Measurements from ENCODE around the gene PRSS56. TPM values are rescaled to one million over a fixed set of nuclear protein-coding genes. Genes with fewer than 3 reads are reported as not detected.

PRSS56 gene
- total and polyA plus RNA-seq, 9 donors, result 0.27 to 0.35 TPM; not detected in 7

DNA sequence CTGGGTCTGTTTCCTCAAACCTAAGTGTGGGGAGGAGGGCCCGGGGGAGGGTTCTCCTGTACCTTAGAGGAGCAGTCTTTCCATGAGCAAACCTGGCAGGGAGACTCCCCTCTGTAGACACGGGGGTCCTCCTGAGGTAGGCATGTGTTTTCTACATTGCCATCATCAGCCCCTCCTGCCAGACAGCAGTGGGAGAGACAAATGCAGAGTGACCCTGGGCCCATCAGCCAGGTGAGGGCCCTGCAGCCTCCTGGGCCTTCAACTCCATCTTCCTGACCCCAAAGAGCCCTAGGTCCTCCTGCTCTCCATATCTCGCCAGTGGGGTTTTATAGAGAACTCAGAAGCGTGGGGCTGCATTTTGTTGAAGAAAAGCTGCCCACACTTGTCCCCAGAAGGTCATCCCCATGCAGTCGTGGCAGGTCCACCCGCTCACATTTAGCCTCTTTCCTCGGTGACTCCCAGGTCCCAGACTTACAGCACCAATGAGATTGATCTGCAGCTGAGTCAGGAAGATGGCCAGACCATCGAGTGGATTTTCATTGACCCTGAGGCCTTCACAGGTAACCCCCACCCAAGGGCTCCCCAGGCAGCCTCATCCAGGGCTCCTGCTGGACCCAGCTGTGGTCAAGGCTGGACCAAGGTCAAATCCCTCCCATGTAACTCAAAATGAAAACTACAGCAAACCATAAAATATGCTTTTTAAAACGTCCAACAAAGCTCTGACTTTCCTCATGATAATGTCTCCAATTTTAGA is 21.9 kb downstream of the PRSS56 start:
- WGBS, 3 donors, result 27 to 52% (median 35%) methylated on average over 9 of the region's 9 CpGs
- no peak for TF ChIP-seq POLR2A (IDR thresholded peaks at IDR 0.05)
- TF ChIP-seq EP300 (IDR thresholded peaks at IDR 0.05), result no peak
- TF ChIP-seq CTCF (IDR thresholded peaks at IDR 0.05), result no peak
- DNase-seq, result no peak

GRCh38 chr2:232542715-232543467 is 22.7 kb downstream of the PRSS56 start:
- Histone ChIP-seq H3K4me3 (no peak overlapping the region), H3K4me1 (ENCODE audit: insufficient read depth) (no peaks in the 10 kb centered on the region), H3K27ac (no peak overlapping the region), H3K9me3 (no peaks in the 10 kb centered on the region), H3K36me3 (no peaks in the 10 kb centered on the region), H3K27me3 (no peaks in the 10 kb centered on the region)
- TF ChIP-seq CTCF (IDR thresholded peaks at IDR 0.05) (no peak), POLR2A (IDR thresholded peaks at IDR 0.05) (no peak), EP300 (IDR thresholded peaks at IDR 0.05) (no peak)
- no peak for DNase-seq
- 77 to 82% (median 80%) methylated on average over 20 of the region's 20 CpGs for whole genome bisulfite sequencing, 3 donors
- intact Hi-C loops (cut with DNase I), result no loop called here

More for the DNA sequence above, 21.9 kb downstream of the PRSS56 start:
- no peaks in the 10 kb centered on the region for H3K4me1 ChIP-seq (ENCODE audit: insufficient read depth)
- no peak overlapping the region for H3K27ac ChIP-seq
- no peaks in the 10 kb centered on the region for H3K36me3 ChIP-seq
- H3K4me3 ChIP-seq, result no peak overlapping the region
- no peaks in the 10 kb centered on the region for H3K27me3 ChIP-seq
- H3K9me3 ChIP-seq, result no peaks in the 10 kb centered on the region
- intact Hi-C loops (cut with DNase I), result no loop called here

DNA sequence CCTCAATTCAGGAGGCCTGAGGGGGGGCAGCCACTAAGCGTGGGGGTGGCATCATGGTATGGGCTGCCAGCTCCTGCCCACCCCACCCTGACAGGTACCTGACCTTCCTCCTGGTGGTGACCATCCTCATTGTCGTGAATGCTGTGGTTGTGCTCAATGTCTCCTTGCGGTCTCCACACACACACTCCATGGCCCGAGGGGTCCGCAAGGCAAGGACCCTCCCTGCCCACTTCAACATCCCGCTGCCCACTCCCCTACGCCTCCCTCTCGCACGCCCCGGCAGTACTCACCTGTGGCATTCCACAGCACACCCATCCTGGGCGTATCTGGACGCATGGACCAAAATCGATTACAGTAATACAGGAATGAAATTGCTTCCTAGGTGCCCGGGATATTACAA is 23.3 kb downstream of the PRSS56 start:
- H3K36me3 ChIP-seq, result no peaks in the 10 kb centered on the region
- no peaks in the 10 kb centered on the region for H3K9me3 ChIP-seq
- no peaks in the 10 kb centered on the region for H3K27me3 ChIP-seq
- H3K4me3 ChIP-seq, result no peak overlapping the region
- no peak for TF ChIP-seq CTCF (IDR thresholded peaks at IDR 0.05)
- no peak for TF ChIP-seq EP300 (IDR thresholded peaks at IDR 0.05)
- TF ChIP-seq POLR2A (IDR thresholded peaks at IDR 0.05), result no peak
- DNase-seq, result no peak
- 89 to 94% (median 94%) methylated on average over 14 of the region's 14 CpGs for WGBS, 3 donors
- intact Hi-C loops (cut with DNase I), result no loop called here
- H3K4me1 ChIP-seq (ENCODE audit: insufficient read depth), result no peaks in the 10 kb centered on the region
- no peak overlapping the region for H3K27ac ChIP-seq

DNA sequence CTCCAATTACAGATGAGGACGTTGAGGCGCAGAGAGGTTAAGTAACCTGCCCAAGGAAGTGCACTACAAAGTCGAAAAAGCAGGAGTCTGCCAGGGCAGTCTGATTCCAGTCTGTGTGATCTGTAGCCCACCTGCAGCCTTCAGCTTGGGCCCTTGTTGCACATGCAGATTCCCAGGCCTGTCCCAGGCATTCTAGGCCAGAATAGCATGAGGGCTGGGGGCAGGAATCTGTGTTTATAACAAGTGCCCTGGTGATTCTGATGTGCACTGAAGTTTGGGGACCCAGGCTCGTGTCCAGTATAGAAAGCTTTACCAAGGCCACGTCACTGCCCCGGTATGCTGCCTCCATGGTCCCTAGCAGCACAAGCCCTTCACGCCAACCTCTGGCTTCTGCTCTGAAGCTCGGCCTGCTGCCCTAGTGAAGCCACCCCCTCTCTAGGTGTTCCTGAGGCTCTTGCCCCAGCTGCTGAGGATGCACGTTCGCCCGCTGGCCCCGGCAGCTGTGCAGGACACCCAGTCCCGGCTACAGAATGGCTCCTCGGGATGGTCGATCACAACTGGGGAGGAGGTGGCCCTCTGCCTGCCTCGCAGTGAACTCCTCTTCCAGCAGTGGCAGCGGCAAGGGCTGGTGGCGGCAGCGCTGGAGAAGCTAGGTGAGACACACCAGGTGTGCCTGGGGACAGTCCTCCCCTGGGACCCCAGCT is 23.9 kb downstream of the PRSS56 start:
- Histone ChIP-seq H3K27ac (no peak overlapping the region), H3K4me1 (ENCODE audit: insufficient read depth) (no peaks in the 10 kb centered on the region), H3K9me3 (no peaks in the 10 kb centered on the region), H3K27me3 (no peaks in the 10 kb centered on the region), H3K4me3 (no peak overlapping the region), H3K36me3 (no peaks in the 10 kb centered on the region)
- no peak for DNase-seq
- 91 to 96% (median 94%) methylated on average over 19 of the region's 19 CpGs for WGBS, 3 donors
- no peak for TF ChIP-seq POLR2A (IDR thresholded peaks at IDR 0.05)
- no peak for TF ChIP-seq CTCF (IDR thresholded peaks at IDR 0.05)
- TF ChIP-seq EP300 (IDR thresholded peaks at IDR 0.05), result no peak
- intact Hi-C loops (cut with DNase I), result no loop called here

Measured in ovary (tissue), 9 donors.